Naive thymus-derived CD8-positive, alpha-beta T cell (primary cell): ENCODE measurements around the gene GRAMD1A. TPM values are rescaled to one million over a fixed set of nuclear protein-coding genes. Genes with fewer than 3 reads are reported as not detected.
A peak's percentile ranks its signal among the peaks of the same experiment; 100 is the strongest.
"Not testable (repeated sequence)": the region's sequence is repeated elsewhere in the genome, so short reads cannot be mapped to it uniquely, and the experiment has no call there.

Source experiments
- ATAC-seq, 2 donors: fragments of 150-1000 bp; cut with Tn5 transposase in 1 of 2; sonication (Bioruptor Pico), chemical (Tn5 transposase) in 1 of 2; 1 replicate in 1 of 2; 2 replicates in 1 of 2; pipeline ENCODE4 v1.10.0; 2021; ENCODE audit warnings: mild to moderate bottlenecking in 2 of 2, moderate library complexity in 2 of 2
- POLR2A ChIA-PET: fragments of 350-600 bp; sonication (Branson Sonifier 250); formaldehyde crosslinking; loops from one replicate; lab custom pipeline; 2021; ENCODE audit warnings: antibody characterized with exemption; lab: Charles Lee
- DNase-seq, 10 donors: peaks; one replicate each; pipeline versions ENCODE4 v3.0.0 to v3.0.0-alpha.2; 2020 to 2022
- H3K27ac Mint-ChIP-seq, 10 donors: one replicate each; pipeline ENCODE4 v1.8.0; 2020 to 2022; ENCODE audit warnings: mild to moderate bottlenecking in 10 of 10, mixed read lengths in 10 of 10, moderate library complexity in 4 of 10, inconsistent platforms in 1 of 10
- H3K27me3 Mint-ChIP-seq, 5 donors: one replicate each; pipeline ENCODE4 v1.8.0; 2021 to 2022; ENCODE audit warnings: mixed read lengths in 5 of 5
- H3K36me3 Mint-ChIP-seq, 3 donors: one replicate each; pipeline ENCODE4 v1.8.0; 2020 to 2022; ENCODE audit warnings: mixed read lengths in 3 of 3, mild to moderate bottlenecking in 2 of 3, inconsistent platforms in 1 of 3
- H3K4me1 Mint-ChIP-seq, 4 donors: one replicate each; pipeline ENCODE4 v1.8.0; 2021 to 2022; ENCODE audit warnings: mixed read lengths in 4 of 4
- H3K4me3 Mint-ChIP-seq, 10 donors: one replicate each; pipeline ENCODE4 v1.8.0; 2020 to 2022; ENCODE audit warnings: mild to moderate bottlenecking in 10 of 10, mixed read lengths in 10 of 10, moderate library complexity in 6 of 10, inconsistent platforms in 1 of 10
- H3K9me3 Mint-ChIP-seq, 9 donors: one replicate each; pipeline ENCODE4 v1.8.0; 2020 to 2022; ENCODE audit warnings: mixed read lengths in 9 of 9, mild to moderate bottlenecking in 3 of 9, inconsistent platforms in 1 of 9, moderate library complexity in 1 of 9
- polyA plus RNA-seq, 3 donors: library from polyadenylated mRNA; unstranded; fragments of 300-500 nt; fragmentation: Illumina TruSeq; gene quantifications; one replicate each; pipeline ENCODE4 v1.2.3, GENCODE V29; 2021
- total RNA-seq, 8 experiments: library from RNA in 2 of 8; stranded (reverse) in 2 of 8; gene quantifications; one replicate each; pipeline ENCODE4 v1.2.3 and lab custom pipeline; 2021 to 2026

The GRAMD1A gene
- total and polyA plus RNA-seq, 5 experiments from 2014 or later: 29.5 to 335 (median 77.0) TPM

- H3K27me3 Mint-ChIP-seq, DNase-seq, H3K4me1 Mint-ChIP-seq, H3K4me3 Mint-ChIP-seq, H3K9me3 Mint-ChIP-seq, ATAC-seq, H3K36me3 Mint-ChIP-seq, H3K27ac Mint-ChIP-seq: not testable (repeated sequence)
- POLR2A ChIA-PET: interaction anchor here (1.1 kb wide), 1 partner anchor 20 kb away, joined by 4 read pairs; the partner anchor contains the start of gene SCN1B
Observed at GRCh38 chr19:35050662-35051061, 50.5 kb downstream of the GRAMD1A start.

GRCh38 chr19:35051268-35051667, 51.1 kb downstream of the GRAMD1A start:
- H3K27ac Mint-ChIP-seq, POLR2A ChIA-PET, H3K36me3 Mint-ChIP-seq, H3K4me1 Mint-ChIP-seq, DNase-seq, H3K9me3 Mint-ChIP-seq, H3K27me3 Mint-ChIP-seq, H3K4me3 Mint-ChIP-seq, ATAC-seq: not testable (repeated sequence)

GRCh38 chr19:35051796-35052195, 51.7 kb downstream of the GRAMD1A start:
- H3K4me3 Mint-ChIP-seq: no peak overlapping the region
- DNase-seq: no peak
- POLR2A ChIA-PET: no interaction called here
- no peak for ATAC-seq
- peaks cover 0 to 2% (median 0%) of the 10 kb centered on the region in 4 donors for H3K4me1 Mint-ChIP-seq
- H3K27ac Mint-ChIP-seq: no peak overlapping the region
- H3K27me3 Mint-ChIP-seq: peaks cover 0 to 3% (median 0%) of the 10 kb centered on the region in 5 donors
- no peaks in the 10 kb centered on the region for H3K36me3 Mint-ChIP-seq
- no peaks in the 10 kb centered on the region for H3K9me3 Mint-ChIP-seq

- Mint-ChIP-seq H3K36me3 (no peaks in the 10 kb centered on the region), H3K4me1 (peaks cover 0 to 2% (median 0%) of the 10 kb centered on the region in 4 donors)
Observed at GRCh38 chr19:35052599-35053190, 52.6 kb downstream of the GRAMD1A start.

GRCh38 chr19:35053667-35054293, 53.7 kb downstream of the GRAMD1A start:
- Mint-ChIP-seq H3K36me3 (no peaks in the 10 kb centered on the region), H3K27me3 (peaks cover 0 to 2% (median 0%) of the 10 kb centered on the region in 5 donors), H3K9me3 (no peaks in the 10 kb centered on the region), H3K4me3 (no peak overlapping the region), H3K27ac (no peak overlapping the region), H3K4me1 (no peaks in the 10 kb centered on the region)
- POLR2A ChIA-PET: no interaction called here
- no peak for ATAC-seq
- no peak for DNase-seq

More at GRCh38 chr19:35052599-35053190, 52.6 kb downstream of the GRAMD1A start:
- H3K27ac Mint-ChIP-seq: no peak overlapping the region
- DNase-seq (no peak), ATAC-seq (no peak)
- POLR2A ChIA-PET: no interaction called here
- H3K9me3 Mint-ChIP-seq: no peaks in the 10 kb centered on the region
- no peak overlapping the region for H3K4me3 Mint-ChIP-seq
- peaks cover 0 to 3% (median 0%) of the 10 kb centered on the region in 5 donors for H3K27me3 Mint-ChIP-seq

GRCh38 chr19:35054626-35055025, 54.5 kb downstream of the GRAMD1A start:
- H3K4me1 Mint-ChIP-seq: no peaks in the 10 kb centered on the region
- DNase-seq (no peak), ATAC-seq (no peak)
- no peaks in the 10 kb centered on the region for H3K36me3 Mint-ChIP-seq
- no peaks in the 10 kb centered on the region for H3K9me3 Mint-ChIP-seq
- H3K27me3 Mint-ChIP-seq: peaks cover 0 to 2% (median 0%) of the 10 kb centered on the region in 5 donors
- H3K4me3 Mint-ChIP-seq: no peak overlapping the region
- POLR2A ChIA-PET: no interaction called here
- peak overlapping the region in 1 of 10 donors; percentile 31 for H3K27ac Mint-ChIP-seq

- no peak overlapping the region for H3K4me3 Mint-ChIP-seq
- DNase-seq (peak in 2 of 10 donors; percentile 11 to 20), ATAC-seq (peak; percentile 63 to 78)
- H3K9me3 Mint-ChIP-seq: no peaks in the 10 kb centered on the region
- POLR2A ChIA-PET: no interaction called here
- H3K4me1 Mint-ChIP-seq: no peaks in the 10 kb centered on the region
- no peak overlapping the region for H3K27ac Mint-ChIP-seq
- no peaks in the 10 kb centered on the region for H3K36me3 Mint-ChIP-seq
- peaks cover 0 to 2% (median 0%) of the 10 kb centered on the region in 5 donors for H3K27me3 Mint-ChIP-seq
Observed at GRCh38 chr19:35055715-35056179, 55.6 kb downstream of the GRAMD1A start.

GRCh38 chr19:35056513-35057063, 56.5 kb downstream of the GRAMD1A start:
- DNase-seq (no peak), ATAC-seq (no peak)
- Mint-ChIP-seq H3K4me3 (no peak overlapping the region), H3K27me3 (peaks cover 0 to 2% (median 0%) of the 10 kb centered on the region in 5 donors), H3K9me3 (no peaks in the 10 kb centered on the region), H3K36me3 (no peaks in the 10 kb centered on the region), H3K27ac (no peak overlapping the region), H3K4me1 (no peaks in the 10 kb centered on the region)
- POLR2A ChIA-PET: no interaction called here

- ATAC-seq (no peak), DNase-seq (no peak)
- Mint-ChIP-seq H3K36me3 (no peaks in the 10 kb centered on the region), H3K27ac (no peak overlapping the region), H3K4me3 (no peak overlapping the region), H3K4me1 (no peaks in the 10 kb centered on the region), H3K9me3 (no peaks in the 10 kb centered on the region), H3K27me3 (peaks cover 0 to 2% (median 0%) of the 10 kb centered on the region in 5 donors)
- POLR2A ChIA-PET: interaction anchor here (0.6 kb wide), 1 partner anchor 68 kb away, joined by 3 read pairs; no protein-coding TSS in a partner anchor
Observed at GRCh38 chr19:35058370-35058769, 58.2 kb downstream of the GRAMD1A start.

GRCh38 chr19:35059006-35059798, 59.1 kb downstream of the GRAMD1A start:
- Mint-ChIP-seq H3K27me3 (peaks cover 0 to 4% (median 0%) of the 10 kb centered on the region in 5 donors), H3K4me3 (no peak overlapping the region), H3K4me1 (no peaks in the 10 kb centered on the region), H3K9me3 (no peaks in the 10 kb centered on the region), H3K27ac (peak overlapping the region in 1 of 10 donors; percentile 6), H3K36me3 (no peaks in the 10 kb centered on the region)
- ATAC-seq (no peak), DNase-seq (no peak)
- POLR2A ChIA-PET: no interaction called here

- POLR2A ChIA-PET: no interaction called here
- Mint-ChIP-seq H3K36me3 (no peaks in the 10 kb centered on the region), H3K4me1 (no peaks in the 10 kb centered on the region), H3K27ac (no peak overlapping the region), H3K9me3 (no peaks in the 10 kb centered on the region), H3K27me3 (peaks cover 0 to 4% (median 0%) of the 10 kb centered on the region in 5 donors), H3K4me3 (no peak overlapping the region)
- ATAC-seq (no peak), DNase-seq (no peak)
Observed at GRCh38 chr19:35059799-35060091, 59.6 kb downstream of the GRAMD1A start.

- POLR2A ChIA-PET: no interaction called here
Observed at GRCh38 chr19:35060160-35060855, 60.2 kb downstream of the GRAMD1A start.

More at GRCh38 chr19:35060160-35060855, 60.2 kb downstream of the GRAMD1A start:
- Mint-ChIP-seq H3K4me3 (no peak overlapping the region), H3K36me3 (no peaks in the 10 kb centered on the region), H3K4me1 (no peaks in the 10 kb centered on the region), H3K9me3 (no peaks in the 10 kb centered on the region), H3K27ac (no peak overlapping the region), H3K27me3 (peaks cover 0 to 4% (median 0%) of the 10 kb centered on the region in 5 donors)
- ATAC-seq (no peak), DNase-seq (no peak)
